Gastrocnemius medialis (tissue), 4 donors: Measurements from ENCODE around the gene COMMD7. TPM values are rescaled to one million over a fixed set of nuclear protein-coding genes. Genes with fewer than 3 reads are reported as not detected.

Experiments used
- ATAC-seq, 2 donors: fragments of 150-250 bp; one replicate each; pipeline ENCODE4 v1.9.1; 2016
- DNase-seq, 2 donors: peaks; one replicate each; pipeline ENCODE4 v3.0.0-alpha.2; 2019
- H3K27ac ChIP-seq, 4 donors: fragments of 200-600 bp; sonication (generic); 1 replicate in 1 of 4; 2 replicates in 3 of 4; pipeline ENCODE4 v1.5.1; 2016 to 2018; ENCODE audit warnings: mild to moderate bottlenecking in 2 of 4, moderate library complexity in 1 of 4
- H3K27me3 ChIP-seq, 3 donors: fragments of 200-600 bp; sonication (generic) in 2 of 3; 1 replicate in 1 of 3; 2 replicates in 2 of 3; pipeline versions ENCODE4 v1.5.1 to v1.6.0; 2016 to 2019; ENCODE audit warnings: mild to moderate bottlenecking in 1 of 3, moderate library complexity in 1 of 3
- H3K36me3 ChIP-seq, 2 donors: fragments of 200-600 bp; sonication (generic) in 1 of 2; one replicate each; pipeline ENCODE4 v1.5.1; 2017 to 2018
- H3K4me1 ChIP-seq, 2 donors: fragments of 200-600 bp; sonication (generic) in 1 of 2; one replicate each; pipeline ENCODE4 v1.5.1; 2016 to 2017; ENCODE audit warnings: mild to moderate bottlenecking in 2 of 2
- H3K4me3 ChIP-seq, 4 donors: fragments of 200-600 bp; sonication (generic) in 3 of 4; 1 replicate in 1 of 4; 2 replicates in 3 of 4; pipeline ENCODE4 v1.5.1; 2016 to 2019; ENCODE audit warnings: mild to moderate bottlenecking in 2 of 4
- H3K9me3 ChIP-seq, 3 donors: fragments of 200-600 bp; sonication (generic) in 2 of 3; 1 replicate in 1 of 3; 2 replicates in 2 of 3; pipeline ENCODE4 v1.5.1; 2016 to 2019
- POLR2A ChIP-seq, 2 donors: fragments of 450-650 bp; IDR thresholded peaks; one replicate each; pipeline ENCODE4 v1.6.1; 2017; ENCODE audit warnings: antibody characterized with exemption in 2 of 2, mild to moderate bottlenecking in 2 of 2, moderate library complexity in 2 of 2
- in situ Hi-C, 4 donors: fragments of 200-750 bp; cut with MboI; loops; one replicate each; pipeline versions ENCODE4 v1.15.0 to v1.8.0; 2017; ENCODE audit warnings: low sequenced_read_pairs in 4 of 4
- intact Hi-C: fragments of 100-400 bp; cut with DNase I; formaldehyde crosslinking; loops from one replicate; pipeline ENCODE4 v1.15.1; 2023; ENCODE audit warnings: low total_unique reads
- total RNA-seq, 4 donors: library from RNA; depleted of rRNA; stranded (reverse); fragments of >200 nt; gene quantifications; one replicate each; pipeline versions ENCODE4 v1.1.0 to v1.2.3, GENCODE V29; 2016
- TF ChIP-seq, protein P1 (sequence below), 5 experiments: fragments of 450-650 bp in 3 of 5; fragments of 200-600 bp in 2 of 5; sonication (generic) in 2 of 5; IDR thresholded peaks in 4 of 5; conservative IDR thresholded peaks in 1 of 5; 1 replicate in 4 of 5; 2 replicates in 1 of 5; pipeline ENCODE4 v1.5.1; 2016 to 2019; ENCODE audit warnings: antibody characterized with exemption in 5 of 5, mild to moderate bottlenecking in 3 of 5, moderate library complexity in 3 of 5

Gene COMMD7
- total RNA-seq, 4 donors from 2014 or later, result 12.2 to 22.6 (median 15.8) TPM

DNA sequence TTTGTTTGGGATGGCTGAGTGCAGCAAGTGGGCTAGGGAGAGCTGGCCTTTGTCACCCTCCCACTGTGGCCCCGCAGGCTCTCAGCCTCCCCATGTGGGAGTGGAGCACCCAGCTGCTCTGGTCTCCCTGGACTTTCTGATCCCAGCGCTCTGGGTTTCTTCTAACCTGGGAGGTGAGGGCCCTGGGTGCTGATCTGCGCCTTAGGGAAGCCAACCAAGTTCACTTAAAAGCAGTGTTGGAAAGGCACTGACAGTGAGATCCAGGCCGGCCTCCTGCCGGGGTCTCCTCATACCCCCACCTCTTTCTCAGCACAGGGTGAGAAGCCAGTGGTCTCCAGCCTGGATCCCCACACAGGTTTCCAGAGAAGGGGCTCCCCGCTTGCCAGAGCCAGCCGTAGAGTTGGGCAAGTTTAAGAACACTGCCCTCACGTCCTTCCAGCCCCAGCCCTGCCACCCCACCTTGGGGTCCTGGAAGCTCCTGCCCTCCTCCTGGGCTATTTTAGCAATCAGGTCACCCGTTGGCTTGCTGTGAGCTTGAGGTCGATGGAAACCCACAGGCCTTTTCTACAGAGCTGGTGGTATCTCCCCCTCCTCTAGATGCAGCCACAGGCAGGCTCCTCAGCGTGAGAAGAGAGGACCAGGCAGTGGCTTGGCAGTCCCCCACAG lies 79.1 kb downstream of the COMMD7 start:
- H3K4me3 ChIP-seq, result no peak overlapping the region
- ATAC-seq (no peak), DNase-seq (no peak)
- intact Hi-C loops, result no loop called here
- in situ Hi-C loops, result no loop called here
- H3K27me3 ChIP-seq, result no peaks in the 10 kb centered on the region
- no peaks in the 10 kb centered on the region for H3K9me3 ChIP-seq
- TF ChIP-seq, protein P1, sequence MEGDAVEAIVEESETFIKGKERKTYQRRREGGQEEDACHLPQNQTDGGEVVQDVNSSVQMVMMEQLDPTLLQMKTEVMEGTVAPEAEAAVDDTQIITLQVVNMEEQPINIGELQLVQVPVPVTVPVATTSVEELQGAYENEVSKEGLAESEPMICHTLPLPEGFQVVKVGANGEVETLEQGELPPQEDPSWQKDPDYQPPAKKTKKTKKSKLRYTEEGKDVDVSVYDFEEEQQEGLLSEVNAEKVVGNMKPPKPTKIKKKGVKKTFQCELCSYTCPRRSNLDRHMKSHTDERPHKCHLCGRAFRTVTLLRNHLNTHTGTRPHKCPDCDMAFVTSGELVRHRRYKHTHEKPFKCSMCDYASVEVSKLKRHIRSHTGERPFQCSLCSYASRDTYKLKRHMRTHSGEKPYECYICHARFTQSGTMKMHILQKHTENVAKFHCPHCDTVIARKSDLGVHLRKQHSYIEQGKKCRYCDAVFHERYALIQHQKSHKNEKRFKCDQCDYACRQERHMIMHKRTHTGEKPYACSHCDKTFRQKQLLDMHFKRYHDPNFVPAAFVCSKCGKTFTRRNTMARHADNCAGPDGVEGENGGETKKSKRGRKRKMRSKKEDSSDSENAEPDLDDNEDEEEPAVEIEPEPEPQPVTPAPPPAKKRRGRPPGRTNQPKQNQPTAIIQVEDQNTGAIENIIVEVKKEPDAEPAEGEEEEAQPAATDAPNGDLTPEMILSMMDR (IDR thresholded peaks at IDR 0.05 in 4 of 5, conservative IDR thresholded peaks at IDR 0.05 in 1 of 5), result no peak
- H3K36me3 ChIP-seq, result no peaks in the 10 kb centered on the region
- no peak overlapping the region for H3K27ac ChIP-seq
- H3K4me1 ChIP-seq, result no peaks in the 10 kb centered on the region

DNA sequence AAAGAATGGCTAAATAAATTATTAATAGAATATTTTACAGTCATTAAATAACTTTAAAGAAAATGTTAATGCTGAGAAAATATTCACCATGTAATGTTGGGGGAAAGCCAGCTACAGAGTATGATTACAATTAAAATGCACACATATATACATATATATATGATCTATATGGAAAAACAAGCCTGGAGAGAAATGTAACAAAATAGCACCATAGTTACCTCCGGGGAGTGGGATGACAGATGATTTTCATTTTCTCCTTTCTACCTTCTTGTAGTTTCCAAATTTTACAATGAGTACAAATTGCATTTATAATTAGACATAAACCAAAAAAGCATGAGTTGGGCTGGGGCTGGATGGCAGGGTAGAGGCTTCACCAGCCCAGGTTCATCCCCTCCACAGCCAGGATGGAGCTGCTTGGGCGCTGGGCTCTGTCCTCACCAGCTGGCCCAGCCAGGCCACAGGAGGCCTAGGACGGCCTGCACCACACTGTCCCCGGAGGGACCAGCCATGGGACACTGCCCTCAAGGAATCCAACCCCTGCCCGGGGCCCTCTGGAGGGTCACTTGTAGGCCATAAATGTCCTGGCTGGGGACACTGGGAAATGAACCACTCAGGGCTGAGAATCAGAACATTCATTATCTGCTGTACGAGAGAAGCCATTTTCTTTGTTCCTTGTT lies 79.8 kb downstream of the COMMD7 start:
- Histone ChIP-seq H3K9me3 (no peaks in the 10 kb centered on the region), H3K4me3 (no peak overlapping the region), H3K27ac (no peak overlapping the region), H3K36me3 (no peaks in the 10 kb centered on the region), H3K4me1 (no peaks in the 10 kb centered on the region), H3K27me3 (no peaks in the 10 kb centered on the region)
- intact Hi-C loops (no loop called here), in situ Hi-C loops (no loop called here)
- TF ChIP-seq POLR2A (IDR thresholded peaks at IDR 0.05), result no peak
- TF ChIP-seq, protein P1 (IDR thresholded peaks at IDR 0.05 in 4 of 5, conservative IDR thresholded peaks at IDR 0.05 in 1 of 5), result no peak
- no peak for DNase-seq
- ATAC-seq, result no peak

DNA sequence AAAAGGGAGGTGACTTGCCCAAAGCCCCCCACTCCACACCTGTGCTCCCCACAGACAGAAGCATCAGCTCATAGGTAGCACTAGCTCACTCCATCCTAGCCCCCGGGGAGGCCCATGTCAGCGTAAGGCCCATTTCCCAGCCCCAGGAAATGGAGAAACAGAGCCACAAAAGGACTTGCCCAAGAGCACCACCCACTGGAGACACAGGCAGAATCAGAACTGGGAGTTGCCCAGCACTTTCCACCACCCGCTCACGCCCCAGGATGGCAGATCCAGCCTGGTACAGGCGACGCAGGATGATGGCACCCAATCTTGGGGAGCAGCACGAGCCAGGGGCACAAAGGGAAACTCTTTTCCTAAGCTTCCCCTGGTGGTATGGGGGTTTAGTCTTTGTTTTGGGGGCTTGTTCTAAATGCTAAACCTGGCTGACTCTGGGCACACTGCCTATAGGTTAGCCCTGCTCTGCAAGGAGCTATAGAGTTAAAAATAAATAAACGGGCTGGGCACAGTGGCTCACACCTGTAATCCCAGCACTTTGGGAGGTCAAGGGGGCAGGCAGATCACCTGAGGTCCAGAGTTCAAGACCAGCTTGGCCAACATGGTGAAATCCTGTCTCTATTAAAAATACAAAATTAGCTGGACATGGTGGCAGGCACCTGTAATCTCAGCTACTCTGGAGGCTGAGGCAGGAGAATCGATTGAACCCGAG lies 81.3 kb downstream of the COMMD7 start:
- in situ Hi-C loops (no loop called here), intact Hi-C loops (no loop called here)
- no peak for ATAC-seq
- Histone ChIP-seq H3K27me3 (no peaks in the 10 kb centered on the region), H3K36me3 (no peaks in the 10 kb centered on the region), H3K9me3 (no peaks in the 10 kb centered on the region), H3K4me3 (no peak overlapping the region), H3K27ac (no peak overlapping the region), H3K4me1 (no peaks in the 10 kb centered on the region)
- TF ChIP-seq, protein P1 (IDR thresholded peaks at IDR 0.05 in 4 of 5, conservative IDR thresholded peaks at IDR 0.05 in 1 of 5), result no peak
- no peak for TF ChIP-seq POLR2A (IDR thresholded peaks at IDR 0.05)
- no peak for DNase-seq

DNA sequence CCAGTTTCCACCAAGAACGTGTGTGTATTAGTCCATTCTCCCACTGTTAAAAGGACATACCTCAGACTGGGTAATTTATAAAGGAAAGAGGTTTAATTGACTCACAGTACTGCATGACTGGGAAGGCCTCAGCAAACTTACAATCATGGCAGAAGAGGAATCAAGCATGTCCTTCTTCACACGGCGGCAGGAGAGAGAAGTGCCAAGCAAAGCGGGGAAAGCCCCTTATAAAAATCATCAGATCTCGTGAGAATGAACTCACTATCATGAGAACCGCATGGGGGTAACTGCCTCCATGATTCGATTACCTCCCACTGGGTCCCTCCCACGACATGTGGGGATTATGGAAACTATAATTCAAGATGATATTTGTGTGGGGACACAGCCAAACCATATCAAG lies 82.6 kb downstream of the COMMD7 start:
- no peak for ATAC-seq
- Histone ChIP-seq H3K4me3 (no peak overlapping the region), H3K9me3 (no peaks in the 10 kb centered on the region), H3K27me3 (no peaks in the 10 kb centered on the region), H3K4me1 (no peaks in the 10 kb centered on the region), H3K36me3 (no peaks in the 10 kb centered on the region), H3K27ac (no peak overlapping the region)
- in situ Hi-C loops (no loop called here), intact Hi-C loops (no loop called here)
- DNase-seq, result no peak
- no peak for TF ChIP-seq POLR2A (IDR thresholded peaks at IDR 0.05)
- TF ChIP-seq, protein P1 (IDR thresholded peaks at IDR 0.05 in 4 of 5, conservative IDR thresholded peaks at IDR 0.05 in 1 of 5), result no peak
